PC-3 (cell line): Measurements from ENCODE around the gene DOK7. TPM values are rescaled to one million over a fixed set of nuclear protein-coding genes. Genes with fewer than 3 reads are reported as not detected.

Experiments
- ATAC-seq: fragments of 200-7000 bp; cut with Tn5 transposase; 2 replicates; pipeline ENCODE4 v1.9.1; 2020; ENCODE audit warnings: mild to moderate bottlenecking, moderate library complexity
- BruUV-seq: library from RNA; stranded (reverse); fragments of 400-500 nt; replicated peaks from 2 replicates; lab custom pipeline; 2021; lab: Mats Ljungman, UMichigan
- CTCF ChIA-PET: fragments of 300-600 bp; sonication (Branson Sonifier 250); formaldehyde crosslinking; loops from one replicate; lab custom pipeline; 2022; ENCODE audit warnings: antibody characterized with exemption; lab: Charles Lee
- POLR2A ChIA-PET: fragments of 300-600 bp; sonication (Branson Sonifier 250); formaldehyde crosslinking; loops from one replicate; lab custom pipeline; 2022; ENCODE audit warnings: antibody characterized with exemption; ENCODE audit not compliant: unreplicated experiment; lab: Charles Lee
- DNase-seq: peaks from one replicate; pipeline ENCODE4 v3.0.0-alpha.2; 2015
- H2AFZ ChIP-seq: fragments of 300-600 bp; sonication (generic); 2 replicates; pipeline ENCODE4 v1.6.0; 2016; ENCODE audit warnings: antibody characterized with exemption, low read length
- H3F3A ChIP-seq: fragments of 300-600 bp; sonication (generic); one replicate; pipeline ENCODE4 v1.6.0; 2017; ENCODE audit warnings: antibody characterized with exemption, low read length, control low read depth, mild to moderate bottlenecking; ENCODE audit not compliant: unreplicated experiment
- H3K27ac ChIP-seq: fragments of 300-600 bp; sonication (generic); 2 replicates; pipeline ENCODE4 v1.5.1; 2016; ENCODE audit warnings: mild to moderate bottlenecking, low read length
- H3K27me3 ChIP-seq: fragments of 300-600 bp; sonication (generic); 2 replicates; pipeline ENCODE4 v1.6.1; 2016; ENCODE audit warnings: low read length, mixed read lengths
- H3K36me3 ChIP-seq: fragments of 300-600 bp; sonication (generic); 2 replicates; pipeline ENCODE4 v1.6.1; 2016; ENCODE audit warnings: low read depth, mixed run types, low read length, mixed read lengths
- H3K4me1 ChIP-seq: fragments of 300-600 bp; sonication (generic); 2 replicates; pipeline ENCODE4 v1.5.1; 2016; ENCODE audit warnings: low read length; ENCODE audit not compliant: insufficient read depth
- H3K4me2 ChIP-seq: fragments of 300-600 bp; sonication (generic); 2 replicates; pipeline ENCODE4 v1.6.0; 2016; ENCODE audit warnings: low read length
- H3K4me3 ChIP-seq: fragments of 300-600 bp; sonication (generic); 2 replicates; pipeline ENCODE4 v1.5.1; 2016; ENCODE audit warnings: mild to moderate bottlenecking, low read length, mixed read lengths
- H3K79me2 ChIP-seq: fragments of 300-600 bp; sonication (generic); 2 replicates; pipeline ENCODE4 v1.6.1; 2017; ENCODE audit warnings: low read length, mixed read lengths
- H3K9ac ChIP-seq: fragments of 300-600 bp; sonication (generic); 2 replicates; pipeline ENCODE4 v1.6.0; 2016; ENCODE audit warnings: mild to moderate bottlenecking, low read length
- H3K9me2 ChIP-seq: fragments of 300-600 bp; sonication (generic); replicated peaks from 2 replicates; pipeline ENCODE4 v1.6.1; 2016; ENCODE audit warnings: mixed run types, low read length, mixed read lengths
- H3K9me3 ChIP-seq: fragments of 300-600 bp; sonication (generic); 2 replicates; pipeline ENCODE4 v1.6.1; 2016; ENCODE audit warnings: low read length, mixed read lengths
- H4K20me1 ChIP-seq: fragments of 300-600 bp; sonication (generic); 2 replicates; pipeline ENCODE4 v1.6.1; 2016; ENCODE audit warnings: low read length, mixed read lengths
- CTCF ChIP-seq: fragments of 300-600 bp; sonication (generic); conservative IDR thresholded peaks from 2 replicates; pipeline ENCODE4 v1.5.1; 2017; ENCODE audit warnings: antibody characterized with exemption, low read depth, mild to moderate bottlenecking, low read length
- EZH2 ChIP-seq: fragments of 300-600 bp; sonication (generic); IDR thresholded peaks from one replicate; pipeline ENCODE4 v1.6.1; 2017; ENCODE audit warnings: antibody characterized with exemption, mild to moderate bottlenecking, low read length; ENCODE audit not compliant: unreplicated experiment
- EZH2phosphoT487 ChIP-seq: fragments of 300-600 bp; sonication (generic); IDR thresholded peaks from 2 replicates; pipeline ENCODE4 v1.6.1; 2018; ENCODE audit warnings: mild to moderate bottlenecking, antibody characterized with exemption, low read length, borderline replicate concordance
- intact Hi-C: fragments of 100-400 bp; cut with micrococcal nuclease; formaldehyde crosslinking; loops from 2 replicates; pipeline ENCODE4 v1.9.0; 2023
- total RNA-seq: library from RNA; depleted of rRNA; stranded (reverse); fragments of >200 nt; gene quantifications from 2 replicates; pipeline ENCODE4 v1.2.3, GENCODE V29; 2014

Gene DOK7
- total RNA-seq, 1 experiment from 2014 or later, result 2.5 TPM

- intact Hi-C loops, result no loop called here
- no peaks in the 10 kb centered on the region for H3K27me3 ChIP-seq
- no peaks in the 10 kb centered on the region for H3K4me1 ChIP-seq
- H4K20me1 ChIP-seq, result no peaks in the 10 kb centered on the region
- no peaks in the 10 kb centered on the region for H3K36me3 ChIP-seq
- POLR2A ChIA-PET, result no interaction called here
- ATAC-seq (no peak; the same call in 1 of the 2 replicates), DNase-seq (no peak)
- H2AFZ ChIP-seq, result no peak overlapping the region
- CTCF ChIA-PET, result no interaction called here
- H3K9me3 ChIP-seq, result no peaks in the 10 kb centered on the region
- no peaks in the 10 kb centered on the region for H3K9me2 ChIP-seq
- no peaks in the 10 kb centered on the region for H3F3A ChIP-seq
- no peak overlapping the region for H3K4me3 ChIP-seq
- H3K27ac ChIP-seq, result no peak overlapping the region
- no peak overlapping the region for H3K4me2 ChIP-seq
- no peaks in the 10 kb centered on the region for H3K79me2 ChIP-seq
- TF ChIP-seq EZH2phosphoT487 (no peak), EZH2 (no peak), CTCF (no peak)
- H3K9ac ChIP-seq, result no peak overlapping the region
- BruUV-seq, result no TSS peak
Measured at GRCh38 chr4:3514221-3514780, 51.2 kb downstream of the DOK7 start.

- no TSS peak for BruUV-seq
- H4K20me1 ChIP-seq, result no peaks in the 10 kb centered on the region
- TF ChIP-seq EZH2phosphoT487 (no peak), EZH2 (no peak), CTCF (0 out of 2 replicates have a peak, but pooled peaks have one; percentile 18)
- H3K79me2 ChIP-seq, result no peaks in the 10 kb centered on the region
- no peak overlapping the region for H3K4me2 ChIP-seq
- H2AFZ ChIP-seq, result no peak overlapping the region
- no peak for DNase-seq
- H3K9ac ChIP-seq, result no peak overlapping the region
- no peak overlapping the region for H3K4me3 ChIP-seq
- ChIA-PET POLR2A (no interaction called here), CTCF (no interaction called here)
- no peaks in the 10 kb centered on the region for H3K27me3 ChIP-seq
- no peaks in the 10 kb centered on the region for H3K9me3 ChIP-seq
- intact Hi-C loops, result no loop called here
- H3K4me1 ChIP-seq, result no peaks in the 10 kb centered on the region
- H3K36me3 ChIP-seq, result no peaks in the 10 kb centered on the region
- no peak for ATAC-seq
- H3F3A ChIP-seq, result no peaks in the 10 kb centered on the region
- no peaks in the 10 kb centered on the region for H3K9me2 ChIP-seq
- H3K27ac ChIP-seq, result no peak overlapping the region
Measured at GRCh38 chr4:3514806-3515501, 51.8 kb downstream of the DOK7 start.

GRCh38 chr4:3515646-3516045 lies 52.5 kb downstream of the DOK7 start:
- intact Hi-C loops, result no loop called here
- no peak overlapping the region for H3K9ac ChIP-seq
- no peaks in the 10 kb centered on the region for H3K4me1 ChIP-seq
- H4K20me1 ChIP-seq, result no peaks in the 10 kb centered on the region
- no peaks in the 10 kb centered on the region for H3K79me2 ChIP-seq
- no peaks in the 10 kb centered on the region for H3K9me2 ChIP-seq
- no peak overlapping the region for H3K4me2 ChIP-seq
- ChIA-PET CTCF (no interaction called here), POLR2A (no interaction called here)
- no peaks in the 10 kb centered on the region for H3F3A ChIP-seq
- no peak overlapping the region for H2AFZ ChIP-seq
- DNase-seq (no peak), ATAC-seq (no peak)
- no peaks in the 10 kb centered on the region for H3K9me3 ChIP-seq
- H3K36me3 ChIP-seq, result no peaks in the 10 kb centered on the region
- BruUV-seq, result no TSS peak
- no peaks in the 10 kb centered on the region for H3K27me3 ChIP-seq
- no peak overlapping the region for H3K27ac ChIP-seq
- H3K4me3 ChIP-seq, result no peak overlapping the region
- TF ChIP-seq EZH2phosphoT487 (no peak), EZH2 (no peak), CTCF (no peak)
